Measurements from ENCODE around the gene CLBA1.
"Not testable (repeated sequence)": the region's sequence is repeated elsewhere in the genome, so short reads cannot be mapped to it uniquely, and the experiment has no call there.

CLBA1 gene

GRCh38 chr14:105026033-105026785, 40.6 kb downstream of the CLBA1 start:
- FAIRE-seq, result no peak

- FAIRE-seq, result no peak
These were observed 41.4 kb downstream of the CLBA1 start for GRCh38 chr14:105026802-105027563.

DNA sequence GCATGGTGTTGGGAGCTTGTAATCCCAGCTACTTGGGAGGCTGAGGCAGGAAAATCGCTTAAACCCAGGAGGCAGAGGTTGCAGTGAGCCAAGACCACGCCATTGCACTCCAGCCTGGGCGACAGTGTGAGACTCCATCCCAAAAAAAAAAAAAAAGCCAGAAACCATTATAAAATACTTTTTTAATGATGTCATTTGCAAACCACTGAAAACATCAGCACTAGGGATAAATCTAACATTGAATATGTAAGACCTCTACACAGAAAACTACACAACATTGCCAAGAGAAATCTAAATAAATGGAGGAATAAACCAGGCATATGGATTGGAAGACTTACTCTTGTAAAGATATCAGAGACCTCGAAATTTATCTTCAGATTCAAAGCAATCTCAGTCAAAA, 42.1 kb downstream of the CLBA1 start:
- FAIRE-seq, result not testable (repeated sequence)

DNA sequence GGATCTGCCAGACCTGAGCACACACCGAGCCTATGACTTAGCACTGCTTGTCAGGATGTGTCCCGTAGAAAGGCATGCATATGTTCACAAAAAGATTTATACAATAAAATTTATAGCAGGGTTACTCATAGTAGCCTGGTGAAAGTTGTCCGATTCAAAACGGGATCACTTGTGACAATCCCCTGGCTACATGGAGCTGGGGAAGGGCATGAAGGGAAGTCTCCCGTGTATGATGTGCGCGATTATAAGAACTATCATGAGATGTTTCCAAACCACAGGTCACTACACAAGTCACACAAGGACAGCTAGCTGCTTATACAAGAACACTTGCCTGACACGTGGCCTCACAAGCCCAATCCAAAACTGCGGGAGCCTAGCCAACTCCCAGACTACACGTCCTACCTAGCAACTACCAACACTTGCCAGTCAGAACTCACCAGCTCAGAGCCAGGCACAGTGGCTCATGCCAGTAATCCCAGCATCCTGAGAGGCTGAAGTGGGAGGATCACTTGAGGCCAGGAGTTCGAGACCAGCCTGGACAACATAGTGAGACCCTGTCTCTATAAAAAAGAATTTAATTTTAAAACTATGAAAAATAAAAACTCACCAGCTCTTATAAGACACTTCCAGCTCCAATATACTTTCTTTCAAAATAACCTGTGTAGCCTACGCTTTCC, 42.8 kb downstream of the CLBA1 start:
- FAIRE-seq, result no peak

GRCh38 chr14:105029402-105029801, 43.8 kb downstream of the CLBA1 start:
- no peak for FAIRE-seq

- FAIRE-seq, result no peak
These were observed 44.6 kb downstream of the CLBA1 start for GRCh38 chr14:105030194-105030593.

GRCh38 chr14:105030836-105031396, 45.3 kb downstream of the CLBA1 start:
- FAIRE-seq, result no peak

DNA sequence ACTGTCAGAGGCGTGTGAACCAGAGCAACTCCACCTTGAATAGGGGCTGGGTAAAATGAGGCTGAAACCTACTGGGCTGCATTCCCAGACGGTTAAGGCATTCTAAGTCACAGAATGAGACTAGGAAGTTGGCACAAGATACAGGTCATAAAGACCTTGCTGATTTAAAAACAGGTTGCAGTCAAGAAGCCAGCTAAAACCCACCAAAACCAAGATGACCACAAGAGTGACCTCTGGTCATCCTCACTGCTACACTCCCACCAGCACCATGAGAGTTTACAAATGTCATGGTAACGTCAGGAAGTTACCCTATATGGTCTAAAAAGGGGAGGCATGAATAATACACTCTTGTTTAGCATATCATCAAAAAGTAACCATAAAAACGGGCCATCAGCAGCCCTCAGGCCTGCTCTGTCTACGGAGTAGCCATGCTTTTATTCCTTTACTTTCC, 46.9 kb downstream of the CLBA1 start:
- FAIRE-seq, result not testable (repeated sequence)

DNA sequence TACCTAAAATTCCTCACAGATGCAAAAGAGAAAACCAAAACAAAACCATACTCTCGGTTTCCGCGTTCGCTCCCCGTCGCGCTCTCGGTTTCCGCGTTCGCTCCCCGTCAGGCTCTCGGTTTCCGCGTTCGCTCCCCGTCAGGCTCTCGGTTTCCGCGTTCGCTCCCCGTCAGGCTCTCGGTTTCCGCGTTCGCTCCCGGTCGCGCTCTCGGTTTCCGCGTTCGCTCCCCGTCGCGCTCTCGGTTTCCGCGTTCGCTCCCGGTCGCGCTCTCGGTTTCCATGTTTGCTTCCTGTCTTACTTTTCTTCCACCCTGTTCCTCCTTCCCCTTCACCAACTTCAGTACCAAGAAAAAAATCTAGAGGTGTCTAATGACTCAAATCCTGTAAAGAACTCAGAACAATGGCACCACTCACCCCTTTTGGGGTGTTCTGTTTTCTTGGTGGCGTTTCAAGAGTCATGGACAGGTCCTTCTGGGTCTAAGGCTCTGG, 47.9 kb downstream of the CLBA1 start:
- FAIRE-seq, result not testable (repeated sequence)

GRCh38 chr14:105034315-105035039, 48.9 kb downstream of the CLBA1 start:
- FAIRE-seq, result no peak

DNA sequence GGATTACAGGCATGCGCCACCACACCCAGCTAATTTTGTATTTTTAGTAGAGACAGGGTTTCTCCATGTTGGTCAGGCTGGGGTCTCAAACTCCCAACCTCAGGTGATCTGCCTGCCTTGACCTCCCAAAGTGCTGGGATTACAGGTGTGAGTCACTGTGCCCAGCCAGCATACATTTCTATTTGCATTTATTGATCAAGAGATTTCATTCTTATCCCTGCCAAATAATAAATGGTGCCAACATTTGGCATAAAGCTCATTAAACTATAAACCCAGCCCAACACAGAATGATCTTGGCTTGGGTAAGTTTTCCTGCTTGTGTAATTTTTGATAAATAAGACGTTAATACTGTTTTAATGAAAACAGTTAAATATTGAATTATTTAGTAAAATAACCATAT, 50.0 kb downstream of the CLBA1 start:
- FAIRE-seq, result not testable (repeated sequence)

DNA sequence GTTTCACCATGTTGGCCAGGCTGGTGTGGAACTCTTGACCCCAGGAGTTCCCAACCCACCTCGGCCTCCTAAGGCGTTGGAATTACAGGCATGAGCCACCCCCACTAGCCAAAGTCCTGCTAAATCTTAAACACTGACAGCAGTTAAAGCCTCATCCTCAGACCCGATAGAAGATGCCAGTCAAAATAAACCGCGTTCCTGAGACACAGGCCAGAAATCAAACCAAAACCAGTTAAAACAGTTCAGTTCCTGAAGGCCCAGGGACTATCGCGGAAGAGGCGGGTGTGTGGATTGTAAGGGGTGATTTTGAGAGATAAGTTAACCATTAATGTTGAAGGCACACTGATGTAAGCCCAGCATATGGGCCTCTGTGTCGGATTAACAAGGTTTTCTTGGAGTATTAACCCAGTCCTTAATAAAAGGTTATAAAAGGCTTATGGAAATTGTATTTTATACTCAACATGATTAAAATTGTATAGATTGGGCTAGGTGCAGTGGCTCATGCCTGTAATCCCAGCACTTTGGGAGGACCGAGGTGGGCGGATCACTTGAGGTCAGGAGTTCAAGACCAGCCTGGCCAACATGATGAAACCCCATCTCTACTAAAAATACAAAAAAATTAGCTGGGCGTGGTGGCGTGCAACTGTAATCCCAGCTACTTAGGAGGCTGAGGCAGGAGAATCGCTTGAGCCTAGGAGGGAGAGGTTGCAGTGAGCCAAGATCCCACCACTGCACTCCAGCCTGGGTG, 54.0 kb downstream of the CLBA1 start:
- FAIRE-seq, result no peak

- FAIRE-seq, result no peak
These were observed 56.5 kb downstream of the CLBA1 start for GRCh38 chr14:105041841-105042765.

GRCh38 chr14:105042813-105043212, 57.2 kb downstream of the CLBA1 start:
- FAIRE-seq, result no peak

- no peak for FAIRE-seq
These were observed 58.1 kb downstream of the CLBA1 start for GRCh38 chr14:105043641-105044040.

All from colon (tissue), 2 donors.